Esophagus muscularis mucosa (tissue), 3 donors: Measurements from ENCODE around the gene RHO.

ENCODE experiments used
- POLR2A ChIP-seq: fragments of 450-650 bp; IDR thresholded peaks from one replicate; pipeline ENCODE4 v1.6.1; 2017; ENCODE audit warnings: antibody characterized with exemption, moderate library complexity, mild to moderate bottlenecking, low read depth
- TF ChIP-seq, protein P1 (sequence below), 3 experiments: fragments of 200-600 bp in 2 of 3; fragments of 450-650 bp in 1 of 3; sonication (generic) in 2 of 3; IDR thresholded peaks; one replicate each; pipeline ENCODE4 v1.5.1; 2017 to 2019; ENCODE audit warnings: antibody characterized with exemption in 3 of 3, mild to moderate bottlenecking in 2 of 3, moderate library complexity in 1 of 3

DNA sequence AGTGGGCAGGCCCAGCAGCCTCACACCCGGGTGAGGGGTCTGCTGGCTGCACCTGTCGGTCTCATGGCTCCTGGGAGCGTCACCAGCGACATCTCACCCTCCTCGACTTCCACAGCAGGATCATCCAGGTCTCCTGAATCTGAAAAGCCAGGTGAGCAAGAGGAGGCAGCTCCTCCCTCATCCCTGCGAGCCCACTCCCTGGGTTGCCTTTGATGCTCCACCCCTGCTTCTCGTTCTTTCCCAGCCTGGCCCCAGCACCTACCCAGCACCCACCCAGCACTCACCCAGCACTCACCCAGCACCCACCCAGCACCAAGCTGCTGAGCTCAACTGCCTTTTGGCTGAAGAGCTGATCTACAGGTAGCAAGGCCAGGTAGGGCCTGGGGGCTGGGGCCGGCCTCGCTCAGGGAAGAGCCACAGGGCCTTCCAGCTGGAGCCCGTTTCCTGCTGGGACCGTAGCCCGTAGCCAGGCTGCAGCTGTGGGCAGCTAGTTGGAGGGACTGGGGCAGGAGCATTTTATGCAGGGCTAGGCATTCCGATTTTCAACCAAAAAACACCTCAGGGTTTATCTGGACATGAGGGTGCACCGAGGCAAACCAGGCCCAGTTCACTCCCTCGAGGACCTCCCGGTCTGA, 14.8 kb downstream of the RHO start, which contains the start of gene H1-8:
- TF ChIP-seq, protein P1, sequence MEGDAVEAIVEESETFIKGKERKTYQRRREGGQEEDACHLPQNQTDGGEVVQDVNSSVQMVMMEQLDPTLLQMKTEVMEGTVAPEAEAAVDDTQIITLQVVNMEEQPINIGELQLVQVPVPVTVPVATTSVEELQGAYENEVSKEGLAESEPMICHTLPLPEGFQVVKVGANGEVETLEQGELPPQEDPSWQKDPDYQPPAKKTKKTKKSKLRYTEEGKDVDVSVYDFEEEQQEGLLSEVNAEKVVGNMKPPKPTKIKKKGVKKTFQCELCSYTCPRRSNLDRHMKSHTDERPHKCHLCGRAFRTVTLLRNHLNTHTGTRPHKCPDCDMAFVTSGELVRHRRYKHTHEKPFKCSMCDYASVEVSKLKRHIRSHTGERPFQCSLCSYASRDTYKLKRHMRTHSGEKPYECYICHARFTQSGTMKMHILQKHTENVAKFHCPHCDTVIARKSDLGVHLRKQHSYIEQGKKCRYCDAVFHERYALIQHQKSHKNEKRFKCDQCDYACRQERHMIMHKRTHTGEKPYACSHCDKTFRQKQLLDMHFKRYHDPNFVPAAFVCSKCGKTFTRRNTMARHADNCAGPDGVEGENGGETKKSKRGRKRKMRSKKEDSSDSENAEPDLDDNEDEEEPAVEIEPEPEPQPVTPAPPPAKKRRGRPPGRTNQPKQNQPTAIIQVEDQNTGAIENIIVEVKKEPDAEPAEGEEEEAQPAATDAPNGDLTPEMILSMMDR (IDR thresholded peaks at IDR 0.05), result no peak
- no peak for TF ChIP-seq POLR2A
